IMR-90 (cell line): Measurements from ENCODE around the gene COL13A1. TPM values are rescaled to one million over a fixed set of nuclear protein-coding genes. Genes with fewer than 3 reads are reported as not detected.

Experiments
- ATAC-seq: fragments of 200-7000 bp; cut with Tn5 transposase; 2 replicates; pipeline ENCODE4 v1.9.1; 2020; ENCODE audit warnings: low read depth, mild to moderate bottlenecking, moderate library complexity
- BruUV-seq: library from RNA; stranded (reverse); fragments of 400-500 nt; replicated peaks from 2 replicates; lab custom pipeline; 2021; lab: Mats Ljungman, UMichigan
- CTCF ChIA-PET: fragments of 300-600 bp; formaldehyde crosslinking; extraction: SDS; loops from one replicate; lab custom pipeline; 2021; ENCODE audit warnings: antibody characterized with exemption; lab: Yijun Ruan, JAX
- POLR2A ChIA-PET: fragments of 300-600 bp; sonication (Branson Sonifier 250); formaldehyde crosslinking; loops from one replicate; lab custom pipeline; 2022; ENCODE audit warnings: antibody characterized with exemption; ENCODE audit not compliant: unreplicated experiment; lab: Charles Lee
- DNase-seq: peaks from one replicate; pipeline ENCODE4 v3.0.0; 2013
- H2AFZ ChIP-seq: replicated peaks from 2 replicates; pipeline ENCODE3; 2013; ENCODE audit warnings: low read length, mild to moderate bottlenecking; ENCODE audit not compliant: poor library complexity
- H2AK5ac ChIP-seq: 2 replicates; pipeline ENCODE4 v1.6.1; 2013; ENCODE audit warnings: low read depth, low read length, inconsistent platforms
- H2AK9ac ChIP-seq: replicated peaks from 2 replicates; pipeline ENCODE3; 2013; ENCODE audit warnings: mild to moderate bottlenecking, low read depth, low read length, moderate library complexity; ENCODE audit not compliant: poor library complexity
- H2BK120ac ChIP-seq: 2 replicates; pipeline ENCODE4 v1.6.1; 2013; ENCODE audit warnings: low read depth, low read length, inconsistent platforms
- H2BK15ac ChIP-seq: 3 replicates; pipeline ENCODE4 v1.6.1; 2013; ENCODE audit warnings: low read depth, low read length, inconsistent platforms
- H2BK20ac ChIP-seq: 2 replicates; pipeline ENCODE4 v1.6.1; 2013; ENCODE audit warnings: low read depth, mild to moderate bottlenecking, inconsistent platforms, low read length, moderate library complexity
- H2BK5ac ChIP-seq: 2 replicates; pipeline ENCODE4 v1.6.1; 2013; ENCODE audit warnings: mild to moderate bottlenecking, low read depth, low read length, inconsistent platforms; ENCODE audit not compliant: poor library complexity, severe bottlenecking
- H3K14ac ChIP-seq: replicated peaks from 2 replicates; pipeline ENCODE4 v1.6.1; 2013; ENCODE audit warnings: low read depth, low read length, inconsistent platforms
- H3K18ac ChIP-seq: 2 replicates; pipeline ENCODE4 v1.6.1; 2013; ENCODE audit warnings: low read depth, low read length, control low read depth
- H3K23ac ChIP-seq: 2 replicates; pipeline ENCODE4 v1.6.1; 2013; ENCODE audit warnings: low read depth, low read length, inconsistent platforms
- H3K27ac ChIP-seq: 2 replicates; pipeline ENCODE4 v1.5.1; 2013; ENCODE audit warnings: mild to moderate bottlenecking, control low read depth, low read length; ENCODE audit not compliant: insufficient read depth
- H3K27me3 ChIP-seq: 2 replicates; pipeline ENCODE4 v1.6.1; 2013; ENCODE audit warnings: low read length; ENCODE audit not compliant: control insufficient read depth, insufficient read depth
- H3K36me3 ChIP-seq: 2 replicates; pipeline ENCODE4 v1.6.1; 2013; ENCODE audit warnings: low read length, mixed read lengths; ENCODE audit not compliant: control insufficient read depth, insufficient read depth
- H3K4ac ChIP-seq: 2 replicates; pipeline ENCODE4 v1.6.1; 2013; ENCODE audit warnings: low read depth, low read length, inconsistent platforms
- H3K4me1 ChIP-seq: 2 replicates; pipeline ENCODE4 v1.6.1; 2013; ENCODE audit warnings: low read length, mixed read lengths; ENCODE audit not compliant: control insufficient read depth, insufficient read depth
- H3K4me2 ChIP-seq: 2 replicates; pipeline ENCODE4 v1.6.1; 2013; ENCODE audit warnings: low read depth, mild to moderate bottlenecking, control low read depth, low read length, moderate library complexity
- H3K4me3 ChIP-seq: 2 replicates; pipeline ENCODE4 v1.5.1; 2013; ENCODE audit warnings: low read depth, mild to moderate bottlenecking, control low read depth, low read length, moderate library complexity; ENCODE audit not compliant: insufficient read depth
- H3K56ac ChIP-seq: 2 replicates; pipeline ENCODE4 v1.6.1; 2013; ENCODE audit warnings: low read length, inconsistent platforms; ENCODE audit not compliant: insufficient read depth; ENCODE audit errors: extremely low read depth
- H3K79me1 ChIP-seq, 2 experiments: 2 replicates each; pipeline ENCODE4 v1.6.1; 2013; ENCODE audit warnings: low read length in 2 of 2, inconsistent platforms in 1 of 2, low read depth in 1 of 2
- H3K9ac ChIP-seq: 2 replicates; pipeline ENCODE4 v1.6.1; 2013; ENCODE audit warnings: low read depth, low read length, control low read depth
- H3K9me1 ChIP-seq: 2 replicates; pipeline ENCODE4 v1.6.1; 2013; ENCODE audit warnings: low read length, inconsistent platforms; ENCODE audit not compliant: insufficient read depth
- H3K9me3 ChIP-seq: 2 replicates; pipeline ENCODE4 v1.6.1; 2013; ENCODE audit warnings: low read length; ENCODE audit not compliant: control insufficient read depth, insufficient read depth
- H4K20me1 ChIP-seq: 2 replicates; pipeline ENCODE4 v1.6.1; 2013; ENCODE audit warnings: low read length, inconsistent platforms; ENCODE audit not compliant: insufficient read depth
- H4K5ac ChIP-seq: 2 replicates; pipeline ENCODE4 v1.6.1; 2013; ENCODE audit warnings: mild to moderate bottlenecking, low read depth, low read length, control low read depth
- H4K8ac ChIP-seq, 2 experiments: 2 replicates each; pipeline ENCODE4 v1.6.1; 2013; ENCODE audit warnings: low read depth in 2 of 2, low read length in 2 of 2, control low read depth in 1 of 2, inconsistent platforms in 1 of 2
- H4K91ac ChIP-seq: 2 replicates; pipeline ENCODE4 v1.6.1; 2013; ENCODE audit warnings: low read depth, low read length, inconsistent platforms; ENCODE audit not compliant: insufficient read depth
- BHLHE40 ChIP-seq: fragments of 150-350 bp; IDR thresholded peaks from 2 replicates; pipeline ENCODE4 v1.6.1; 2016; ENCODE audit warnings: mild to moderate bottlenecking, low read depth, low read length
- CEBPB ChIP-seq: IDR thresholded peaks from 2 replicates; pipeline ENCODE4 v1.6.1; 2012; ENCODE audit warnings: low read depth, low read length, improper control_type of control experiment
- CHD1 ChIP-seq: IDR thresholded peaks from 2 replicates; pipeline ENCODE4 v1.6.1; 2012; ENCODE audit warnings: low read depth, low read length, improper control_type of control experiment
- CTCF ChIP-seq: conservative IDR thresholded peaks from 2 replicates; pipeline ENCODE4 v1.5.1; 2012; ENCODE audit warnings: mild to moderate bottlenecking, low read depth, low read length, improper control_type of control experiment
- ELK1 ChIP-seq: fragments of 150-350 bp; IDR thresholded peaks from 2 replicates; pipeline ENCODE4 v1.6.1; 2016; ENCODE audit warnings: low read depth, mild to moderate bottlenecking, low read length, moderate library complexity, borderline replicate concordance
- FOS ChIP-seq: fragments of 150-350 bp; IDR thresholded peaks from 2 replicates; pipeline ENCODE4 v1.6.1; 2016; ENCODE audit warnings: low read depth, low read length
- MAFK ChIP-seq: IDR thresholded peaks from 2 replicates; pipeline ENCODE4 v1.6.1; 2012; ENCODE audit warnings: low read depth, low read length, improper control_type of control experiment
- MAZ ChIP-seq: IDR thresholded peaks from 2 replicates; pipeline ENCODE4 v1.6.1; 2012; ENCODE audit warnings: low read depth, mild to moderate bottlenecking, low read length, improper control_type of control experiment, moderate library complexity, borderline replicate concordance
- MXI1 ChIP-seq: IDR thresholded peaks from 2 replicates; pipeline ENCODE4 v1.6.1; 2012; ENCODE audit warnings: low read depth, mild to moderate bottlenecking, low read length, moderate library complexity, borderline replicate concordance
- NFE2L2 ChIP-seq: fragments of 150-350 bp; IDR thresholded peaks from 2 replicates; pipeline ENCODE4 v1.6.1; 2016; ENCODE audit warnings: low read depth, mild to moderate bottlenecking, low read length
- POLR2A ChIP-seq: IDR thresholded peaks from 2 replicates; pipeline ENCODE4 v1.6.1; 2012; ENCODE audit warnings: mild to moderate bottlenecking, low read depth, low read length
- RAD21 ChIP-seq: IDR thresholded peaks from 2 replicates; pipeline ENCODE4 v1.6.1; 2012; ENCODE audit warnings: low read length, improper control_type of control experiment
- RCOR1 ChIP-seq: IDR thresholded peaks from 2 replicates; pipeline ENCODE4 v1.6.1; 2012; ENCODE audit warnings: mild to moderate bottlenecking, low read length, improper control_type of control experiment; ENCODE audit not compliant: insufficient replicate concordance
- RFX5 ChIP-seq: IDR thresholded peaks from 2 replicates; pipeline ENCODE4 v1.8.0; 2012; ENCODE audit warnings: low read depth, mild to moderate bottlenecking, low read length, moderate library complexity
- SMC3 ChIP-seq: fragments of 150-350 bp; IDR thresholded peaks from 2 replicates; pipeline ENCODE4 v1.6.1; 2016; ENCODE audit warnings: low read depth, mild to moderate bottlenecking, antibody characterized with exemption, low read length, moderate library complexity
- WGBS, 2 experiments: methylation state at CpG; one replicate each; pipeline versions ENCODE4 v1.1.5 to v1.1.7; 2013; ENCODE audit warnings: missing lambda C conversion rate in 2 of 2; ENCODE audit not compliant: insufficient read length in 1 of 2; ENCODE audit errors: extremely low coverage in 2 of 2; 5-methylcytosine and 5-hydroxymethylcytosine counted together
- dilution Hi-C: fragments of 300-500 bp; cut with HindIII; formaldehyde crosslinking; loops from one replicate; pipeline ENCODE4 v1.14.3; 2018; ENCODE audit warnings: low sequenced_read_pairs; ENCODE audit not compliant: unreplicated experiment
- in situ Hi-C: fragments of 300-500 bp; cut with MboI; formaldehyde crosslinking; loops from 3 replicates; pipeline ENCODE4 v1.14.3; 2019; ENCODE audit warnings: low sequenced_read_pairs, inconsistent platforms, mixed read lengths
- intact Hi-C: fragments of 100-400 bp; cut with micrococcal nuclease; formaldehyde crosslinking; loops from 2 replicates; pipeline ENCODE4 v1.10.0; 2022
- polyA plus RNA-seq, 3 experiments: library from polyadenylated mRNA; depleted of rRNA; stranded (reverse); fragments of >200 nt; gene quantifications; 2 replicates each; pipeline ENCODE4 v1.2.3, GENCODE V29; 2012; ENCODE audit warnings: low replicate concordance in 1 of 3
- total RNA-seq: library from RNA; depleted of rRNA; stranded (reverse); fragments of >200 nt; gene quantifications from 2 replicates; pipeline ENCODE4 v1.2.3, GENCODE V29; 2012
- TF ChIP-seq, protein P1 (sequence below): fragments of 150-350 bp; IDR thresholded peaks from 2 replicates; pipeline ENCODE4 v1.6.1; 2017; ENCODE audit warnings: mild to moderate bottlenecking, antibody characterized with exemption, low read length, low read depth

Gene COL13A1
- total and polyA plus RNA-seq, 2 of the 4 experiments (the other 2 are of a cell fraction): 12.2 to 31.3 TPM

- DNase-seq (no peak), ATAC-seq (no peak)
- no peak overlapping the region for H2AFZ ChIP-seq
- H3K4me3 ChIP-seq: no peak overlapping the region
- H3K9me3 ChIP-seq: no peaks in the 10 kb centered on the region
- in situ Hi-C loops: no loop called here
- H3K18ac ChIP-seq: no peak overlapping the region
- H2AK9ac ChIP-seq: no peak overlapping the region
- H4K20me1 ChIP-seq: peaks cover 3% of the 10 kb centered on the region; the same call in 1 of the 2 replicates
- H3K23ac ChIP-seq: no peak overlapping the region
- H2BK5ac ChIP-seq: no peak overlapping the region
- TF ChIP-seq RCOR1: no peak
- no peak for TF ChIP-seq CTCF
- TF ChIP-seq, protein P1, sequence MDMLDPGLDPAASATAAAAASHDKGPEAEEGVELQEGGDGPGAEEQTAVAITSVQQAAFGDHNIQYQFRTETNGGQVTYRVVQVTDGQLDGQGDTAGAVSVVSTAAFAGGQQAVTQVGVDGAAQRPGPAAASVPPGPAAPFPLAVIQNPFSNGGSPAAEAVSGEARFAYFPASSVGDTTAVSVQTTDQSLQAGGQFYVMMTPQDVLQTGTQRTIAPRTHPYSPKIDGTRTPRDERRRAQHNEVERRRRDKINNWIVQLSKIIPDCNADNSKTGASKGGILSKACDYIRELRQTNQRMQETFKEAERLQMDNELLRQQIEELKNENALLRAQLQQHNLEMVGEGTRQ: no peak
- TF ChIP-seq CHD1: no peak
- TF ChIP-seq MAFK: no peak
- TF ChIP-seq POLR2A: no peak
- TF ChIP-seq SMC3: no peak
- TF ChIP-seq CEBPB: no peak
- TF ChIP-seq ELK1: no peak
- TF ChIP-seq MAZ: no peak
- TF ChIP-seq NFE2L2: no peak
- no peak for TF ChIP-seq BHLHE40
- no peak for TF ChIP-seq FOS
- TF ChIP-seq RAD21: no peak
- no peak for TF ChIP-seq MXI1
- TF ChIP-seq RFX5: no peak
- no peak overlapping the region for H4K8ac ChIP-seq
- dilution Hi-C loops: no loop called here
- H3K9me1 ChIP-seq: peaks cover 8% of the 10 kb centered on the region
- intact Hi-C loops: no loop called here
- H3K79me1 ChIP-seq: no peaks in the 10 kb centered on the region
- no peak overlapping the region for H3K4ac ChIP-seq
- peaks cover 13% of the 10 kb centered on the region for H3K4me1 ChIP-seq
- H4K91ac ChIP-seq: no peak overlapping the region
- no peaks in the 10 kb centered on the region for H3K36me3 ChIP-seq
- H3K56ac ChIP-seq: no peak overlapping the region
- H3K27ac ChIP-seq: no peak overlapping the region
- no peak overlapping the region for H3K9ac ChIP-seq
- no peak overlapping the region for H3K4me2 ChIP-seq
- ChIA-PET POLR2A (no interaction called here), CTCF (interaction anchor here (1.0 kb wide), 1 partner anchor 10 kb away, joined by 4 read pairs; no protein-coding TSS in a partner anchor)
- no peak overlapping the region for H2BK120ac ChIP-seq
- H2AK5ac ChIP-seq: no peak overlapping the region
- H2BK20ac ChIP-seq: no peak overlapping the region
- no peak overlapping the region for H3K14ac ChIP-seq
- peaks cover 4% of the 10 kb centered on the region; the same call in 1 of the 2 replicates for H3K27me3 ChIP-seq
- no peak overlapping the region for H2BK15ac ChIP-seq
- no TSS peak for BruUV-seq
- 90% methylated on average over 4 of the region's 7 CpGs; no CpG with 5 or more reads in 1 of the 2 experiments for WGBS, 2 experiments
- H4K5ac ChIP-seq: no peak overlapping the region
Measured at GRCh38 chr10:69963178-69963834, 161.6 kb downstream of the COL13A1 start.
